ENCODE measurements around the gene BAIAP3.
"Not testable (repeated sequence)": the region's sequence is repeated elsewhere in the genome, so short reads cannot be mapped to it uniquely, and the experiment has no call there.

Gene BAIAP3

DNA sequence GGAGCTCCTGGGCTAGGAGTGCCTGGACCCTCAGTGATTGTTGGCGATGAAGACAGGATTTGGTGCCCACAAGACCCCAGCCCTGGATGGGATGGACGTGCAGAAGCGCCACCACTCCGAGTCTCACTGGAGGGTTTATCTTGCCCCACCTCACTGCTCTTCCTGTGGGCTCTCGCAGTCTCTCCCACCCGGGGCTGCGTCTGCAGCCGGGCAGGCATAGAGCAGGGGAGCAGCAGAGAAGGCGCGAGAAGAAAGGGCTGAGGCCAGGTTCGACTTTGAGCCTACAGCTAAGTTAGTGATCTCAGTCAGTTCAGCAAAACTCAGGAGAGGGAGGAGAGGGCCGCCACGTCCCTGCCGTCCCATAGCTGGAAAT, 17.4 kb upstream of the BAIAP3 start:
- DNase-seq (ENCODE audit: low spot score): no peak

DNA sequence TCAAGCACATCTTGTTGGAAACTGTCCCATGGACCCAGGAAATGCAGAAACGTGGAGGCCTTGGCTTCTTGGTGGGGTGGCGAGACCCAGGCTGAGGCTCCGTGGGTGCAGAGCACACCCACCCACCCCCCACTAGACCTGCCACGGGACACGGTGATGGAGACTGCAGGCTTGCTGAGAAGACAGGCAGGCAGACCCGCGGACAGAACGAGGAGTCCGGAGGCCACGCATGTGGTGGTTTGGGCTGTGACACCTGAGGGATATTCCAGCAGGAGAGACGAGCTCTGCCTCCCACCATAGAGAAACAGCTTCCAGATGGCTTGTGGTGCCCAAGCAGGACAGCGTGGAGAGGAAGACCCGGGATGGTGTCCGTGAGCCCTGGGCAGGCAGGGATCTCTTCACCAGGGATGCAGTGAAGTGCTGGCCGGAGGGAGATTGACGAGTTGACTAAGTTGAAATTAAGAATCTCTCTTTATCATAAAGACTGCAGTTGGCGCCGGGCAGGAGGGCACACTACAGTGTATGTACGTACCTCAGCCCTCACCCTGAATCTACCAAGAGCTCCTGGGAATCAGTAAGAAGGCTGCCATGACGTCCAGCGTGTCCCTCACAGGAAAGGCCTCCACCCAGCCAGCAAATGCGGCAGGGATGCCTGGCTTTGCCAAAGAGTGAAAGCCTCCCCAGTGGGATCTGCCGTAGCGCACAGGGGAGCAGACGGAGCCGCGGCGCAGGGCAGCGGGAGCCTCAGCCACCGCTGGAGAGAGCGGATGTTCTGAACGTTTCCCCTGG, 15.8 kb upstream of the BAIAP3 start:
- no peak for DNase-seq (ENCODE audit: low spot score)

DNA sequence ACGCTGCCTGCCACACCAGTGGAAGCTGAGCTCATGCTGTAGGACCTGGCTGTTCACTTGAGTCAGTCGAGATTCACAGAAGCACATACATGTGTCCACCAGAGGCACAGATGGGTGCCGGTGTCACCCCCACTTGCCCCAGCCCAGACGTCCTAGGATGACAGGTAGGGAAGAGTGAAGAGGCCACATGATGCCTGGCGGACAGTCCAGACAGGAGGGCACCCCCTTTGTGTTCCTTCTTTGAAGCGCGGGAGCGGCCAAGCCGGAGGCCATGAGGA, 15.2 kb upstream of the BAIAP3 start:
- DNase-seq (ENCODE audit: low spot score): no peak

DNA sequence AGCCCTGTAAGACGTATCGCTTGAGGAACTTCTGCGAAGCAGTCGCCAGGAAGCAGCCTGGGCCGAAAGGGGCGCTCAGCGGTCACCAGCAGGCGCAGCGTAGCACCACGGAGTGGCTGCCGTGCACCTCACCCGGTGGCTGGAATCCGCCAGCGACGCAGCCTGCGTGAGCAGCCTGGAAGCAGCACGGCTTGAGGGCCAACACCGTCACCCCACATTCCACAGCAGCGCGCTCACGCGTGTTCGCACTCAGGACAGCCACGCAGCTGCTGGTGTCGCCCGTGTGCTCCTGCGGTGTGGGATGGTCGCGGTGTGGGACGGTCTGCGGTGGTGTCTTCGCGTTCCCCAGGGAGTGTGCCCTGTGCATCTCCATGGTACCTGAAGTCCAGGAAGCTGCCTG, 14.4 kb upstream of the BAIAP3 start:
- DNase-seq (ENCODE audit: low spot score): no peak

DNA sequence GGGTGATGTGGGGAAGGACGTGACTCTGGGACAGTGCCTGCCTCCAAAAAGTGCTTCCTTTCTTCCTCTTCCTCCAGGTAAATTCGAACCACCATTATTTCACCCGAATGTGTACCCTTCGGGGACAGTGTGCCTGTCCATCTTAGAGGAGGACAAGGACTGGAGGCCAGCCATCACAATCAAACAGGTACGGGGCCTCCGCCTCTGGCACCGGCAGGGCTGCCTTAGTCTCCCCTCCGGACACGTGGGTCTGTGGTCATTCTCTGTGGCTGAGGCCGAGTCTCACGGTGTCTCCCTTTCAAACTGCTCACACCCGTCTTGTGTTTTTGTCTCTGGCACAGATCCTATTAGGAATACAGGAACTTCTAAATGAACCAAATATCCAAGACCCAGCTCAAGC, 13.3 kb upstream of the BAIAP3 start:
- DNase-seq (ENCODE audit: low spot score): no peak

DNA sequence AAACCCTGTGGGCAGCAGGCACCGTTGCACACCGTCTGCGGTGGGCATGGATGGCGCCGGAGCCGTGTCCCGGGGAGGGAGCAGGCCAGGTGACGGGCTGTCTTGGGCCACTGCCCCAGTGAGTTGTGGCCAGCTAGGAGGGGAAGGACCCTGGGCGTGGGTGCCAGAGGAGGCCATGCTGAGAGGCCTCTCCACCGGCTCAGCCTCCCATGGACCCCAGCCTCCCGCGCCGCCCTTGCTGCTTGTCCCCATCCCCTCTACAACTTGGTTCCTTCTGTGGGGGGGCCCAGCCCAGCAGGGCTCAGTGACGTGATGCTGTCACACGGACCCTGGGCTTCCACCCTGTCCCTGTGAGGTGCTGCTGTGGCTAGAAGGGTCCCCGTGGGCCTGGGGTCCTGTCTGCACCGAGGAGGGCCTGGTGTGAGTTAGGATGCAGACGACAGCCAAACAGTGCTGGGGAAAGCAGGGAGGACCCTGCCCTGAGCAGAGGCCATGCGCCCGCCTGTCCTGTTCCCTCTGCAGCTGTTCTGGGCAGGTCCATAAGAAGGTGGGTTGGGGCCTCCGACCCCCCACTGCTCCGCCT, 12.7 kb upstream of the BAIAP3 start:
- no peak for DNase-seq (ENCODE audit: low spot score)

DNA sequence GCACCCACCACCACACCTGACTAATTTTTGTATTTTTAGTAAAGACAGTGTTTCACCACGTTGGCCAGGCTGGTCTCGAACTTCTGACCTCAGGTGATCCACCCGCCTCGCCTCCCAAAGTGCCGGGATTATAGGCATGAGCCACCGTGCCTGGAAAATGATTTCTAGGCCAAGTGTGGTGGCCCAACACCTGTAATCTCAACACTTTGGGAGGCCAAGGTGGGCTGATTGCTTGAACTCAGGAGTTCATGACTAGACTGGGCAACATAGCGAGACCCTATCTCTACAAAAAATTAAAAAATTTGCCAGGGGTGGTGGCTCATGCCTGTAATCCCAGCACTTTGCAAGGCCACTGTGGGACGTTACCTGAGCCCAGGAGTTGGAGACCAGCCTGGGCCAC, 11.0 kb upstream of the BAIAP3 start:
- DNase-seq (ENCODE audit: low spot score): no peak

DNA sequence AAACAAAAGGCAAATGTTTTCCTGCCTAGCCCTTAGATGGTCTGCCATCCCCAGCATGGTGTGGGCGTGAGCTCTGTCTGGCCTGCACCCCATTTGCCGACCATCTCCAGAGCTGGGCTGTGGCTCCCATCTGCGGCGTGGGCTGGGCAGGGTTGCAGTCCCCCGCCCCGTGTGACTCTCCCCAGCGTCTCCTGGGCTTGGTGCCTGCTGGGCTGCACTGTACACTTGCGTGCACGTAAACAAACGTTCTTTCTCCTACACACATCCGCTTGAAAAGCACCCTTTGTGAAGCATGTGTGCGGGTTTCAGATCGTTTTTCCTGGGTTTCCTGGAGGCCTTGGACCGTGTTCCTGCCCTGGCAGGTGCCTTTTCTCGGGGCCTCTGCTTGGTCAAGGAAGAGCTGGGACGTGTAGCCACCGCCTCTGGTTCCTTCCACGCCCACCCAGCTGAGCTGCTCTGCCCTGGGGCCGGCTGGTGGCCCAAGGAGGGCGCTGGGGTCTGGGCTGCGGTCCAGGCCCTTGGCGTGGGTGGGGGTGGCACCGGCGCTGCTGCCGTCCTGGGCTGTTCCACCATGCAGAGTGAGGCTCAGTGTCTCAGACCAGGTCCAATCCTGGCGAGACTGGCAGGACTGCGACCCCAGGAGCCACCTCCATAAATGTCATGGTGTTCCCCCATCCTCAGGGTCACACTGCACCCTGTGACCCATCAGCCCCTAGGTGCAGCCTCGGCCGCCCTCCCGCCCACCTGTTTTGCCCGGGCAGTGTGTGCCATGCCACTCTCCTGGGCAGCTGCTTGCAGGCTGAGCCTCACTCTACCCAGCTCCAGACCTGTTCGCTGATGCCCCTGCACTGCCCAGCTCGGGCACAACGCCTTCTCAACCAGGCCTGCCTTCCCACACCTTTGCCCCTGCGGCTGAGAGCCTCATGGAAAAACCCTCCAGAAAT, 9.9 kb upstream of the BAIAP3 start:
- no peak for DNase-seq (ENCODE audit: low spot score)

DNA sequence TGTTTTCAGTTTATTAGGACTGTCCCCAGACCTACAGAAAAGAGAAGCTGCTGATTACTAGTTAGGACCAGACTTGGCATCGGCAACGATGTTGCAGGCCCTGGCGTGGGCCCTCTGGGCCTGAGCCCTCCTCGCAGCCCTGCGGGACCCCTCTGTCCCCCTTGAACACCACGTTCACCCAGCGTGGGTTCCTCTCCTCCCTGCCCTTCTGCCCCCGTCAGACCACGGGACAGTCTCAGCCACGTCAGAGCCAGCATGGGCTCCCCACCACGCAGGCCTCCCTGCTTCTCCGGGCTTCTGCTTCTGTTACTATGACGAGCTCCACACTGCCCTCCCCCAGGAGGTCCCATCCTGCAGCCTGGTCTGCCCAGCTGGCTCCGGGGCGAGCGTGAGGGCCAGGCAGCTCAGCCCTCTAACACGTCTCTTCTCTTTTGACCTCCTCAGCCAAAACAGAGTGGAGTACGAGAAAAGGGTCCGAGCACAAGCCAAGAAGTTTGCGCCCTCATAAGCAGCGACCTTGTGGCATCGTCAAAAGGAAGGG, 9.1 kb upstream of the BAIAP3 start:
- no peak for DNase-seq (ENCODE audit: low spot score)

DNA sequence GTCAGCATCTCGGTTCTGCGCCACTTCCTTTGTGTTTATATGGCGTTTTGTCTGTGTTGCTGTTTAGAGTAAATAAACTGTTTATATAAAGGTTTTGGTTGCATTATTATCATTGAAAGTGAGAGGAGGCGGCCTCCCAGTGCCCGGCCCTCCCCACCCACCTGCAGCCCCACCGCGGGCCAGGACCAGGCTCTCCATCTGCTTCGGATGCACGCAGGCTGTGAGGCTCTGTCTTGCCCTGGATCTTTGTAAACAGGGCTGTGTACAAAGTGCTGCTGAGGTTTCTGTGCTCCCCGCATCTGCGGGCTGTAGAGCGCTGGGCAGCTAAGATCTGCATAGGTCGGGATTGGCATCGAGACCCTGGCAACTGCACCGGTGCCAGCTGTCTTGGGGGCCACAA, 8.2 kb upstream of the BAIAP3 start:
- DNase-seq (ENCODE audit: low spot score): no peak

DNA sequence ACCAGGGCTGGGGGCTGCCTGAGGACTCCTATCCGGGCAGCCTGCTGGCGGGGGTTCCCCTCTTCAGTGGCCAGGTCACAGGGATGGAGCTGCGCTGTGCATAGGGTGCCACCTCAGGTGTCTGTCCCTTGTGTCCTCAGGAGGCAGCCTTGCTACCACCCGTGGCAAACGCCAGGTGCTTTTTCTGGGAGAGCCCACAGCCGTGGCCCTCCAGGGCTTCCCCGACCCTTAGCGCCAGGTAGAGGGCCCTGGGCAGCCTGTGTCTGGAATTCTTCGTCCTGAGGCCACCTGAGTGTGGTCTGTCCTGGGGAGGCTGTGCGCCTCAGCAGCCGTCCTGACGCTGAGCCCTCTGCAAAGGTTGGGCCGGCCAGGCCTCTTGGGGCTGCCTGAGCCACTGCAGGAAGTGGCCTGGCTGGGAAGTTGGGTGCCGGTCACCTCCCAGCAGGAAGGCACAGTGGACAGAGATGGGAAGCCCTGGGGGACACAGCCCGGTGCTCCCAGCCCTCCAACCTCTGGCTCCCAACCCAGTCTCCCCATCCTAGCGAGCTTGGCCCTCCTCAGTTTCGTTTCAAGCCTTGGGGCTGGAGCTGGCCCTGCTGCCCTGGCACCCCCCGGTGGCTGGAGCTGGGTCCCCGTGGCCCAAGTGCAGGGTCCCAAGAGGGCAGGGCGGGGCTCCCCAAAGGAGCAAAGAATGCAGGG, 7.6 kb upstream of the BAIAP3 start:
- DNase-seq (ENCODE audit: low spot score): no peak

DNA sequence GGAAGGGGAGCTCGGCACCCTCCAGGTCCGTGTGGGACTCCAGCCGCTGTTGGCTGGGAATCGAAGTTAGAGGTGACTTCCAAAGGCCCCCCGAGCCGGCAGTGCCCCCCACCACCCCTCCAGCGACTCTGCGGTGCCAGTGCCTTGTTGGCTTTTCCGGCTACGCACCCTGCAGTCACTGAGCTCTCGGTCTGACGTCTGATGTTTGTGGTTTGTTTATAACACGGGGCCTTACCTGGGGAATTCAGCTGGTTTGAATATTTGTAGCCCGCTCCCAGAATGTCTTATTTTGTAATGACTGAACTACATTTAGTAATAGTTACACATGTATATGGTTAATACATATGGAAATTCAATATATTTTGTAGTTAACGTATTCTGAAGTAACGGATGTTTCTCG, 7.1 kb upstream of the BAIAP3 start:
- no peak for DNase-seq (ENCODE audit: low spot score)

DNA sequence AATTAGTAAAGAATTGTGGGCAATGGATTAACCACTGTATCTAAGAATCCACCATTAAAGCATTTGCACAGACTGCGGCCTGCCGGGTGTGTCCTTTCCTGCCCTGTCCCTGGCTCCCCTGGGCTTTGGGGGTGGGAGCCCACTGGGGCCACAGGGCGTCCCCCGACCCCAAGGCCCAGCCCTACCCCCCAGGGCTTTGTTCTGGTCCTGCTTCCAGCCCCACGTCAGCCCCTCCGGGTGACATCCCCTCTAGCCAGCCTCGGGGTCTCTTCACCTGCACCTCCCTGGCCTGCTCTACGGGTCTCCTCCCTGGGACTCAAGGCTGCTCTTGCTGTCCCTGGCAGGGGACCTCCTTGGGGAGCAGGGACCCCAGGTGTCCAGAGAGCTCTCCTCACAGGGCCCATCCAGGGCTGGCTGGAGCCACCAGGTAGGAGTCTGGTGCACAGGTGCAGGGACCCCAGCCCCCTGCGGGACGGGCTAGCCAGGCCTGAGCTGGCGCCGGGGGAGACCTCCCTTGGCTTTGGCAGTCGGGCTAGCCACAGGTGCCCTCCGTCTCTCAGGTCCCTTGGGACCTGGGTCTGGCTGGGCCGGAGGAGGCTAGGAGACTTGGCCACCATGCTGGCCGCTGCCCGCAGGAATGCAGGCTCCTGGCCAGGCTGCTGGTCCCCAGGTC, 6.4 kb upstream of the BAIAP3 start:
- DNase-seq (ENCODE audit: low spot score): no peak

DNA sequence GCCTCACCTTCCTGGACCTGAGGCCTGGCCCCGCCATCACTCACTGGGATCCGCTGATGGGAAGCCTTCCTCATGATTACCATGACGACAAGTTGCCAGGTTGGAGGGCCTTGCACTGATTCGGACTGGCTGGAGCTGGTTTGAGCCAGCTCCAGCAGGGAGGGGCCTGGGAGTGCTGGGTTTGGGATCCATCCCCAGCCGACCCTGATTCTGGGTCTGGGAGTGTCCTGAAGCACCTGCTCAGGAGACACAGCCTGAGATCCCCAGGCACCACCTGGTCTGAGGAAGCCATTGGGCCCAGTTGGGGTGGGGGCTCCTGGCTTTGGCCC, 5.9 kb upstream of the BAIAP3 start:
- no peak for DNase-seq (ENCODE audit: low spot score)

DNA sequence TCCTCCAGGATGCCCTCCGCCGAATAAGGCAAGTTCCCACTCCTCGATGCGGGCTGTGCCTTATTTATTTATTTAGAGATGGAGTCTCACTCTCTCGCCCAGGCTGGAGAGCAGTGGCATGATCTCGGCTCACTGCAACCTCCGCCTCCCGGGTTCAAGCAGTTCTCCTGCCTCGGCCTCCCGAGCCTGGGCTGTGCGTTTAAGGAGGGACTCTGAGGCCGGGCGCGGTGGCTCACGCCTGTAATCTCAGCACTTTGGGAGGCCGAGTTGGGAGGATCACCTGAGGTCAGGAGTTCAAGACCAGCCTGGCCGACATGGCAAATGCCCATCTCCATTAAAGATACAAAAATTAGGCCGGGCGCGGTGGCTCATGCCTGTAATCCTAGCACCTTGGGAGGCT, 5.3 kb upstream of the BAIAP3 start:
- DNase-seq (ENCODE audit: low spot score): not testable (repeated sequence)

DNA sequence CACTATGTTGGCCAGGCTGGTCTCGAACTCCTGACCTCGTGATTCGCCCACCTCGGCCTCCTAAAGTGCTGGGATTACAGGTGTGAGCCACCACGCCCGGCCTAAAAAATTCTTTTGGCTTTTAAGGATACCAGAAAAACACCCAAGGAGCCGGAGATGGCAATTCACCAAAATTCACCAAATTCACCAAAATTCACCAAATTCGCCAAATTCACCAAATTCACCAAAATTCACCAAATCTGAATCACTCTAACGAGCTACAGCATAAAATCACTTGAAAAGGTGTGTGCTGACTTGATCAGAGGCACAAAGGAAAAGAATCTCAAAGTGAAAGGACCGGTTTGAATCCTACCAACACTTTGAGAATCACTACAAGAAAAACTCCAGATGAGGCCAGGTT, 4.5 kb upstream of the BAIAP3 start:
- DNase-seq (ENCODE audit: low spot score): not testable (repeated sequence)

DNA sequence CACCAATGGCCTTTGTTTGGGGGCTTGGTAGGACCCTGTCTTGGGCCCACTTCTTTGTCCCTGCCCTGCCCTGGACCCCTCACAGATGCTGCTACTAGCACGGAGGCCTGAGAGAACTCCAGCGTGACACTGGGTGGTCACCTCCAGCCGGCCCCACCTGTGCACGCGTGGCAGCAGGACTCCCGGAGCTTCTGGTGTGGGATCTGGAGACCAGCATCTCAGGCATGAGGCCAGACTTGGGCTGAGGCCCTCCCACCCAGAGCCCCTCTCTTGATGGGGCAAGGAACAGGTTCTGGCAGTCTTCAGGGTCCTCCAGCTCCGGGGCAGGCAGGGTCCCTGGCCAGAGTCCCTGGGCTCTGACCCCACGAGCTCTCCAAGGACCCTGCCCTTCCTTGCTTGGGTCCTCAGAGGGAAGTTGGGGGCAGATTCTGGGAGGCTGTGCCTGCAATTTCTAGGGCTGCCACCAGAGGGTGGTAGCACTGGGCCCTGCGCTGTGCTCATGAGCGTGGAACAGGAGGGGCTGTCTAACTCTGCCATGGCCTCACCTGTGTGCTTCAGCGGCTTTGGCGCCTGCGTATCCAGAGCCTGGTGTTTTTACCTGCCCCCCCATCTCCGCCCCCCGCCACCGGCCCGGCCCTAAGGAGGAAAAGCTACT, 3.1 kb upstream of the BAIAP3 start:
- peak; percentile 60 for DNase-seq (ENCODE audit: low spot score)

DNA sequence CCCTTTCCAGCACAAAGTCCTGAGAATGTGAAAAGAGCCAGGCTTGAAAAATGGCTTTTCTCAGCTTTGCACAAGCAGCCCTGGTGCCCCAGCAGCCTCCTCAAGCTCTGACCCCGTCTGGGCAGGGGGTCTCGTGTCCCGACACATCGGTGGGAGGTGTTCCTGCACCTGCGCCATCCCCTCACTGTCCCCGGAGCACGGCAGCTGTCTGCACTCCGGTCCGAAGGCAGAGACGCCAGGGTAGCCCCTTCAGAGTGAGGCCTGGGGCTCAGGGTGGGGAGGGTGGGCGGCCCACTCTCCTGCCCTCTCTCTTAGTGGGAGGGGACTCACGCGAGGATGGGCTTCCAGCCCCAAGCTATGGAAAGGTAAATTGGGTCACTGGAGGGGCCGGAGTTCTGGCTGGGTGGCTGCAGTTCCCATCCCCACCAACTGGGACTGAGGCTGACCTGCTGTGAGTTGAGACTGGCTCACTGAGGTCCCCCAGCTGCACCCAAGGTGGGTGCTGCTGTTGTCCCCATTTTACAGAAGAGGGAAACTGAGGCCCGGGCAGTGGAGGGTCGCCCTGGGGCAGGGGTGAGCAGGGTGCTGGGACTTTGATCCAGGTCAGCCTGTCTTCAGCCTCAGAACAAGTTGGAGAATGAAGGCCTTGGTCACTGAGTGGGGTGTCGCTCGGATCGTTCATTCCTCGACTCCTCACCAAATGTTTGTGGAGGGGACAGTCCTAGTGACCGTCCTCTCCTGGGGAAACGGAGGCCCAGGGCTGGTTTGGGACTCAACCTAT, 2.3 kb upstream of the BAIAP3 start:
- DNase-seq (ENCODE audit: low spot score): no peak

DNA sequence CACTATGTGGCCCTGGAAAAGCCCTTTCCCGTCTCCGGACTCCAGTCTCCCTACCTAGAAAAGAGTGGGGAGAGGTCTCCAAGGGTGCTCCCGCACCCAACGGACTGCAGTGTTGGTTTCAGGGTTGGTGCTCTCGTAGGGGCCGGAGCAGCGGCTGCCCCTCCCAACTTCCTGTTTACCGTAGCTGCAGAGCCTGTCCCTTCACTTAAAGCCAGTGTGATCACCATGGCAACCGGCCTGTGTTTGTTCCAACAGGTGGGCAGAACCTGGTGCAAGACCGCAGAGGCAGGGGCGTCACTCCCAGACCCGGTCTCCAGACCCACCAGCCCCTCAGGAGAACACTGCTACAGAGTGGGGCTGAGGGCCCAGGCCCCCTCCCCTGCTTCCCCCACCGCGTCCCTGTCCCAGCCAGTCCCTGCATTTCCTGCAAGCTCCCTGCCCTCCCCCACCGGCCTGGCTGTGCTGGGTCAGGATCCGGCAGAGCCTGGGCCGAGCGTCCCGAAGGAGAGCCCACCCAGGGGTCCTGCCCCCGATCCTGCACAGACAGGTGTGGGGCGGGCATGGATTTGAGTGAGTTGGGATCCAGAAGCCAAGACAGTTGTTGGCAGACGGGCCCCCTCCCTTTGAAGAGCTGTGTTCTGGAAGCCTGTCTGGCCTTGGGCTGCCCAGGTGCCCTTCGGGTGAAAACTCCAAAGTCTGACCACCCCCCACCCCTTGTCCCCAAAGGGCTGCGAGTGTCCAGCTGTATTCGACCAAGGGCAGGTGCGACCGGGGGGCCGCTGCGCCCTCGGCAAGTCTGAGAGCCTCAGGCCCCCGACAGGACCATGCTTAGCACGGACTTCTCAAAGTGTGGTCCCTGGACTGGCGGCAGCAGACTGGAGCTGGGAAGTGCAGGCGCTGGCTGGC, 1.5 kb upstream of the BAIAP3 start:
- peak; percentile 98 for DNase-seq (ENCODE audit: low spot score)

All from NAMALWA (cell line).